Left colon (tissue), 2 donors: ENCODE results near the gene RNF150. TPM values are rescaled to one million over a fixed set of nuclear protein-coding genes. Genes with fewer than 3 reads are reported as not detected.

Source experiments
- ATAC-seq: fragments of 200-7000 bp; cut with Tn5 transposase; one replicate; pipeline ENCODE4 v1.9.1; 2020; ENCODE audit warnings: mild to moderate bottlenecking, moderate library complexity
- DNase-seq, 2 donors: peaks; one replicate each; pipeline ENCODE4 v3.0.0-alpha.2; 2020
- intact Hi-C, 2 donors: fragments of 100-400 bp; cut with DNase I in 1 of 2; cut with micrococcal nuclease in 1 of 2; formaldehyde crosslinking; loops; one replicate each; pipeline versions ENCODE4 v1.11.2 to v1.14.0; 2022; cut with DNase I, micrococcal nuclease
- total RNA-seq, 2 donors: library from RNA; stranded (reverse); fragmentation: NEBNext Ultra II Directional; extraction: Animal tissue kit (Norgen Biotek cat#: 25700); gene quantifications; one replicate each; pipeline ENCODE4 v1.2.1, GENCODE V29; 2021
- donor health status: DM: no; HTN: no; CAD: no.
- donor health status: DM: yes; HTN: yes; CAD: no.

Gene RNF150
- total RNA-seq, 2 donors from 2014 or later, result 0.70 to 9.9 TPM

- ATAC-seq (no peak), DNase-seq (no peak)
- intact Hi-C loops, result loop anchor here (2.0 to 5.0 kb wide), 2 partner anchors 267 to 273 kb away; no protein-coding TSS in a partner anchor
Observed at GRCh38 chr4:141133999-141134995, 1.0 kb upstream of the RNF150 start.

- intact Hi-C loops, result loop anchor here in 1 of 2 donors (5.0 kb wide), 1 partner anchor 265 kb away; no protein-coding TSS in a partner anchor
- ATAC-seq, result peak; percentile 49
- peak; percentile 11 to 26 for DNase-seq
Observed at GRCh38 chr4:141132709-141133145, 542 bp downstream of the RNF150 start.

- intact Hi-C loops, result loop anchor here in 1 of 2 donors (5.0 kb wide), 1 partner anchor 265 kb away; no protein-coding TSS in a partner anchor
- DNase-seq (peak in 1 of 2 donors; percentile 17), ATAC-seq (peak; percentile 15)
Observed at GRCh38 chr4:141132072-141132708, 1.1 kb downstream of the RNF150 start.

GRCh38 chr4:141131723-141132071, 1.6 kb downstream of the RNF150 start:
- intact Hi-C loops, result loop anchor here in 1 of 2 donors (5.0 kb wide), 1 partner anchor 264 kb away; no protein-coding TSS in a partner anchor
- ATAC-seq (no peak), DNase-seq (no peak)

- ATAC-seq (no peak), DNase-seq (no peak)
- intact Hi-C loops, result loop anchor here in 1 of 2 donors (5.0 kb wide), 1 partner anchor 264 kb away; no protein-coding TSS in a partner anchor
Observed at GRCh38 chr4:141130947-141131605, 2.2 kb downstream of the RNF150 start.

GRCh38 chr4:141127884-141128283, 5.4 kb downstream of the RNF150 start:
- intact Hi-C loops, result no loop called here
- DNase-seq (no peak), ATAC-seq (no peak)

GRCh38 chr4:141126769-141127168, 6.5 kb downstream of the RNF150 start:
- DNase-seq (no peak), ATAC-seq (no peak)
- intact Hi-C loops, result no loop called here

GRCh38 chr4:141124224-141124623, 9.0 kb downstream of the RNF150 start:
- ATAC-seq, result no peak
- intact Hi-C loops, result no loop called here
- DNase-seq, result no peak

GRCh38 chr4:141121768-141122454, 11.4 kb downstream of the RNF150 start:
- DNase-seq (no peak), ATAC-seq (no peak)
- intact Hi-C loops, result no loop called here

- DNase-seq, result no peak
- ATAC-seq, result no peak
- intact Hi-C loops, result no loop called here
Observed at GRCh38 chr4:141121101-141121500, 12.2 kb downstream of the RNF150 start.

GRCh38 chr4:141120036-141120593, 13.2 kb downstream of the RNF150 start:
- intact Hi-C loops, result no loop called here
- no peak for ATAC-seq
- DNase-seq, result no peak

GRCh38 chr4:141119071-141119470, 14.2 kb downstream of the RNF150 start:
- intact Hi-C loops, result no loop called here
- DNase-seq (no peak), ATAC-seq (no peak)

GRCh38 chr4:141118381-141118780, 14.9 kb downstream of the RNF150 start:
- ATAC-seq, result no peak

GRCh38 chr4:141117935-141118334, 15.3 kb downstream of the RNF150 start:
- ATAC-seq, result no peak
- no peak for DNase-seq
- intact Hi-C loops, result no loop called here

More at GRCh38 chr4:141118381-141118780, 14.9 kb downstream of the RNF150 start:
- no peak for DNase-seq
- intact Hi-C loops, result no loop called here

- intact Hi-C loops, result no loop called here
- ATAC-seq, result no peak
- no peak for DNase-seq
Observed at GRCh38 chr4:141109983-141110382, 23.3 kb downstream of the RNF150 start.

GRCh38 chr4:141107927-141108326, 25.3 kb downstream of the RNF150 start:
- intact Hi-C loops, result no loop called here
- DNase-seq, result no peak
- no peak for ATAC-seq

- no peak for ATAC-seq
- intact Hi-C loops, result no loop called here
Observed at GRCh38 chr4:141102367-141102766, 30.9 kb downstream of the RNF150 start.

GRCh38 chr4:141101511-141101910, 31.8 kb downstream of the RNF150 start:
- intact Hi-C loops, result no loop called here
- DNase-seq (no peak), ATAC-seq (no peak)

More at GRCh38 chr4:141102367-141102766, 30.9 kb downstream of the RNF150 start:
- no peak for DNase-seq
